Effector memory CD4-positive, alpha-beta T cell (primary cell): ENCODE data around the gene SEBOX.

Experiments used
- DNase-seq, 3 donors: peaks; one replicate each; pipeline ENCODE4 v3.0.0-alpha.2; 2020
- H3K27ac ChIP-seq: 2 replicates; pipeline ENCODE4 v1.7.0; 2013; ENCODE audit warnings: mild to moderate bottlenecking, low read length, moderate library complexity; ENCODE audit not compliant: insufficient read depth, poor library complexity, severe bottlenecking
- H3K27me3 ChIP-seq: replicated peaks from 2 replicates; pipeline ENCODE4 v1.7.0; 2013; ENCODE audit warnings: mild to moderate bottlenecking, low read length; ENCODE audit not compliant: insufficient read depth, control insufficient read depth, poor library complexity, severe bottlenecking
- H3K36me3 ChIP-seq: 2 replicates; pipeline ENCODE4 v1.7.0; 2013; ENCODE audit warnings: mild to moderate bottlenecking, low read length, moderate library complexity; ENCODE audit not compliant: control insufficient read depth, insufficient read depth
- H3K4me1 ChIP-seq: 2 replicates; pipeline ENCODE4 v1.7.0; 2013; ENCODE audit warnings: low read length, mild to moderate bottlenecking; ENCODE audit not compliant: control insufficient read depth, insufficient read depth, poor library complexity, severe bottlenecking
- H3K4me3 ChIP-seq: 2 replicates; pipeline ENCODE4 v1.7.0; 2013; ENCODE audit warnings: low read length, low read depth, mild to moderate bottlenecking; ENCODE audit not compliant: insufficient read depth, poor library complexity, severe bottlenecking
- H3K9me3 ChIP-seq: 2 replicates; pipeline ENCODE4 v1.7.0; 2013; ENCODE audit warnings: mild to moderate bottlenecking, low read length, moderate library complexity; ENCODE audit not compliant: control insufficient read depth

The SEBOX gene

GRCh38 chr17:28334666-28335200, 30.3 kb downstream of the SEBOX start:
- peak overlapping the region; percentile 85 for H3K4me3 ChIP-seq
- H3K27me3 ChIP-seq = no peaks in the 10 kb centered on the region
- H3K9me3 ChIP-seq = no peaks in the 10 kb centered on the region
- DNase-seq = no peak
- H3K36me3 ChIP-seq = peaks cover 9% of the 10 kb centered on the region
- peaks cover 18% of the 10 kb centered on the region for H3K4me1 ChIP-seq
- H3K27ac ChIP-seq = peak overlapping the region; percentile 87

GRCh38 chr17:28334171-28334570, 30.8 kb downstream of the SEBOX start:
- Histone ChIP-seq H3K36me3 (peaks cover 12% of the 10 kb centered on the region), H3K4me3 (no peak overlapping the region), H3K27me3 (no peaks in the 10 kb centered on the region), H3K4me1 (peaks cover 18% of the 10 kb centered on the region), H3K27ac (no peak overlapping the region), H3K9me3 (no peaks in the 10 kb centered on the region)
- DNase-seq = no peak

GRCh38 chr17:28333083-28333746, 31.8 kb downstream of the SEBOX start:
- H3K4me1 ChIP-seq = peaks cover 18% of the 10 kb centered on the region
- H3K27ac ChIP-seq = no peak overlapping the region
- H3K9me3 ChIP-seq = no peaks in the 10 kb centered on the region
- H3K4me3 ChIP-seq = no peak overlapping the region
- no peaks in the 10 kb centered on the region for H3K27me3 ChIP-seq
- no peak for DNase-seq
- peaks cover 21% of the 10 kb centered on the region for H3K36me3 ChIP-seq

- no peak for DNase-seq
- H3K4me3 ChIP-seq = no peak overlapping the region
- H3K27me3 ChIP-seq = no peaks in the 10 kb centered on the region
- H3K27ac ChIP-seq = no peak overlapping the region
- no peaks in the 10 kb centered on the region for H3K9me3 ChIP-seq
- peaks cover 18% of the 10 kb centered on the region for H3K4me1 ChIP-seq
- H3K36me3 ChIP-seq = peaks cover 26% of the 10 kb centered on the region
These were observed 33.0 kb downstream of the SEBOX start for GRCh38 chr17:28331891-28332420.

GRCh38 chr17:28330671-28331070, 34.3 kb downstream of the SEBOX start:
- Histone ChIP-seq H3K4me1 (peaks cover 7% of the 10 kb centered on the region), H3K36me3 (peaks cover 28% of the 10 kb centered on the region), H3K27me3 (no peaks in the 10 kb centered on the region), H3K4me3 (no peak overlapping the region), H3K9me3 (no peaks in the 10 kb centered on the region), H3K27ac (no peak overlapping the region)
- DNase-seq = no peak

- Histone ChIP-seq H3K36me3 (peaks cover 28% of the 10 kb centered on the region), H3K27ac (no peak overlapping the region), H3K4me1 (no peaks in the 10 kb centered on the region), H3K27me3 (no peaks in the 10 kb centered on the region), H3K4me3 (no peak overlapping the region), H3K9me3 (no peaks in the 10 kb centered on the region)
- no peak for DNase-seq
These were observed 36.7 kb downstream of the SEBOX start for GRCh38 chr17:28328325-28328724.

GRCh38 chr17:28327709-28328108, 37.3 kb downstream of the SEBOX start:
- Histone ChIP-seq H3K36me3 (peaks cover 28% of the 10 kb centered on the region), H3K4me1 (no peaks in the 10 kb centered on the region), H3K9me3 (no peaks in the 10 kb centered on the region), H3K27ac (no peak overlapping the region), H3K27me3 (no peaks in the 10 kb centered on the region), H3K4me3 (no peak overlapping the region)
- no peak for DNase-seq

GRCh38 chr17:28327031-28327607, 37.9 kb downstream of the SEBOX start:
- DNase-seq = no peak
- H3K36me3 ChIP-seq = peaks cover 28% of the 10 kb centered on the region
- H3K9me3 ChIP-seq = no peaks in the 10 kb centered on the region
- H3K27ac ChIP-seq = no peak overlapping the region
- no peak overlapping the region for H3K4me3 ChIP-seq
- H3K27me3 ChIP-seq = no peaks in the 10 kb centered on the region
- H3K4me1 ChIP-seq = no peaks in the 10 kb centered on the region

GRCh38 chr17:28326114-28326513, 38.9 kb downstream of the SEBOX start:
- Histone ChIP-seq H3K4me3 (no peak overlapping the region), H3K4me1 (no peaks in the 10 kb centered on the region), H3K9me3 (no peaks in the 10 kb centered on the region), H3K27me3 (no peaks in the 10 kb centered on the region), H3K27ac (no peak overlapping the region), H3K36me3 (peaks cover 22% of the 10 kb centered on the region)
- no peak for DNase-seq

- no peak for DNase-seq
- Histone ChIP-seq H3K27ac (no peak overlapping the region), H3K36me3 (peaks cover 19% of the 10 kb centered on the region), H3K27me3 (no peaks in the 10 kb centered on the region), H3K4me3 (no peak overlapping the region), H3K4me1 (no peaks in the 10 kb centered on the region), H3K9me3 (no peaks in the 10 kb centered on the region)
These were observed 39.8 kb downstream of the SEBOX start for GRCh38 chr17:28325211-28325610.
